Measurements from ENCODE around the gene CPSF3.
A peak's percentile ranks its signal among the peaks of the same experiment; 100 is the strongest.

The CPSF3 gene

GRCh38 chr2:9466147-9466683, 42.8 kb downstream of the CPSF3 start:
- Mint-ChIP-seq H3K27ac (no peak overlapping the region), H3K4me3 (no peak overlapping the region), H3K36me3 (peaks cover 4% of the 10 kb centered on the region), H3K4me1 (no peaks in the 10 kb centered on the region), H3K9me3 (no peaks in the 10 kb centered on the region), H3K27me3 (no peaks in the 10 kb centered on the region)

- Mint-ChIP-seq H3K9me3 (no peaks in the 10 kb centered on the region), H3K36me3 (peaks cover 6% of the 10 kb centered on the region), H3K4me1 (no peaks in the 10 kb centered on the region), H3K27me3 (no peaks in the 10 kb centered on the region), H3K4me3 (no peak overlapping the region), H3K27ac (no peak overlapping the region)
These were observed 44.2 kb downstream of the CPSF3 start for GRCh38 chr2:9467687-9468086.

GRCh38 chr2:9471206-9471605, 47.8 kb downstream of the CPSF3 start:
- Mint-ChIP-seq H3K27me3 (no peaks in the 10 kb centered on the region), H3K36me3 (peaks cover 8% of the 10 kb centered on the region), H3K9me3 (no peaks in the 10 kb centered on the region), H3K4me3 (no peak overlapping the region), H3K27ac (no peak overlapping the region), H3K4me1 (peaks cover 14% of the 10 kb centered on the region)

- H3K4me1 Mint-ChIP-seq, result peaks cover 25% of the 10 kb centered on the region
- H3K36me3 Mint-ChIP-seq, result peaks cover 9% of the 10 kb centered on the region
- no peaks in the 10 kb centered on the region for H3K9me3 Mint-ChIP-seq
- H3K27me3 Mint-ChIP-seq, result no peaks in the 10 kb centered on the region
- peak overlapping the region; percentile 4 for H3K4me3 Mint-ChIP-seq
- H3K27ac Mint-ChIP-seq, result no peak overlapping the region
These were observed 49.1 kb downstream of the CPSF3 start for GRCh38 chr2:9472511-9472910.

GRCh38 chr2:9473308-9473984, 50.0 kb downstream of the CPSF3 start:
- peak overlapping the region; percentile 70 for H3K27ac Mint-ChIP-seq
- H3K36me3 Mint-ChIP-seq, result peaks cover 9% of the 10 kb centered on the region
- no peaks in the 10 kb centered on the region for H3K27me3 Mint-ChIP-seq
- peak overlapping the region; percentile 81 for H3K4me3 Mint-ChIP-seq
- H3K4me1 Mint-ChIP-seq, result peaks cover 34% of the 10 kb centered on the region
- no peaks in the 10 kb centered on the region for H3K9me3 Mint-ChIP-seq

GRCh38 chr2:9473985-9474360, 50.5 kb downstream of the CPSF3 start:
- Mint-ChIP-seq H3K36me3 (peaks cover 9% of the 10 kb centered on the region), H3K27ac (peak overlapping the region; percentile 70), H3K4me3 (peak overlapping the region; percentile 81), H3K9me3 (no peaks in the 10 kb centered on the region), H3K27me3 (no peaks in the 10 kb centered on the region), H3K4me1 (peaks cover 38% of the 10 kb centered on the region)

- Mint-ChIP-seq H3K27ac (peak within 1 kb of the TSS; percentile 70), H3K9me3 (no peaks in the 10 kb centered on the region), H3K4me3 (peak within 1 kb of the TSS; percentile 82), H3K36me3 (peaks cover 11% of the 10 kb centered on the region), H3K4me1 (peaks cover 43% of the 10 kb centered on the region), H3K27me3 (no peaks in the 10 kb centered on the region)
These were observed 51.1 kb downstream of the CPSF3 start, which contains the start of gene IAH1 for GRCh38 chr2:9474361-9475057. Gene IAH1, plus strand, starts transcription at chr2:9474551. Its CDS starts 16 bp downstream, at chr2:9474567.

- Mint-ChIP-seq H3K36me3 (peaks cover 9% of the 10 kb centered on the region), H3K27me3 (no peaks in the 10 kb centered on the region), H3K4me1 (peaks cover 52% of the 10 kb centered on the region), H3K9me3 (no peaks in the 10 kb centered on the region), H3K4me3 (no peak overlapping the region), H3K27ac (peak overlapping the region; percentile 17)
These were observed 54.5 kb downstream of the CPSF3 start for GRCh38 chr2:9477914-9478313.

- no peaks in the 10 kb centered on the region for H3K27me3 Mint-ChIP-seq
- peak overlapping the region; percentile 1 for H3K27ac Mint-ChIP-seq
- no peaks in the 10 kb centered on the region for H3K9me3 Mint-ChIP-seq
- H3K4me1 Mint-ChIP-seq, result peaks cover 46% of the 10 kb centered on the region
- peaks cover 9% of the 10 kb centered on the region for H3K36me3 Mint-ChIP-seq
- no peak overlapping the region for H3K4me3 Mint-ChIP-seq
These were observed 55.1 kb downstream of the CPSF3 start for GRCh38 chr2:9478526-9478925.

GRCh38 chr2:9480157-9480556, 56.7 kb downstream of the CPSF3 start:
- peaks cover 9% of the 10 kb centered on the region for H3K36me3 Mint-ChIP-seq
- no peaks in the 10 kb centered on the region for H3K9me3 Mint-ChIP-seq
- H3K27me3 Mint-ChIP-seq, result no peaks in the 10 kb centered on the region
- peak overlapping the region; percentile 84 for H3K27ac Mint-ChIP-seq
- peaks cover 46% of the 10 kb centered on the region for H3K4me1 Mint-ChIP-seq
- no peak overlapping the region for H3K4me3 Mint-ChIP-seq

- Mint-ChIP-seq H3K4me1 (peaks cover 23% of the 10 kb centered on the region), H3K36me3 (peaks cover 9% of the 10 kb centered on the region), H3K27ac (no peak overlapping the region), H3K9me3 (no peaks in the 10 kb centered on the region), H3K4me3 (no peak overlapping the region), H3K27me3 (no peaks in the 10 kb centered on the region)
These were observed 59.7 kb downstream of the CPSF3 start for GRCh38 chr2:9483107-9483506.

GRCh38 chr2:9484533-9484932, 61.1 kb downstream of the CPSF3 start:
- Mint-ChIP-seq H3K36me3 (peaks cover 9% of the 10 kb centered on the region), H3K27ac (no peak overlapping the region), H3K4me1 (peaks cover 19% of the 10 kb centered on the region), H3K9me3 (no peaks in the 10 kb centered on the region), H3K27me3 (no peaks in the 10 kb centered on the region), H3K4me3 (no peak overlapping the region)

- no peaks in the 10 kb centered on the region for H3K27me3 Mint-ChIP-seq
- H3K4me3 Mint-ChIP-seq, result peak overlapping the region; percentile 17
- H3K27ac Mint-ChIP-seq, result peak overlapping the region; percentile 57
- H3K9me3 Mint-ChIP-seq, result no peaks in the 10 kb centered on the region
- H3K4me1 Mint-ChIP-seq, result peaks cover 19% of the 10 kb centered on the region
- peaks cover 15% of the 10 kb centered on the region for H3K36me3 Mint-ChIP-seq
These were observed 65.4 kb downstream of the CPSF3 start for GRCh38 chr2:9488583-9489547.

- Mint-ChIP-seq H3K36me3 (peaks cover 17% of the 10 kb centered on the region), H3K4me1 (peaks cover 28% of the 10 kb centered on the region), H3K27ac (peak overlapping the region; percentile 32), H3K27me3 (no peaks in the 10 kb centered on the region), H3K4me3 (no peak overlapping the region), H3K9me3 (no peaks in the 10 kb centered on the region)
These were observed 67.3 kb downstream of the CPSF3 start for GRCh38 chr2:9490789-9491188.

GRCh38 chr2:9492927-9493326, 69.5 kb downstream of the CPSF3 start:
- H3K36me3 Mint-ChIP-seq, result peaks cover 17% of the 10 kb centered on the region
- no peaks in the 10 kb centered on the region for H3K9me3 Mint-ChIP-seq
- peak overlapping the region; percentile 68 for H3K27ac Mint-ChIP-seq
- peaks cover 33% of the 10 kb centered on the region for H3K4me1 Mint-ChIP-seq
- no peak overlapping the region for H3K4me3 Mint-ChIP-seq
- no peaks in the 10 kb centered on the region for H3K27me3 Mint-ChIP-seq
